Measurements from ENCODE around the gene CARMIL3.

- TF ChIP-seq CTCF (conservative IDR thresholded peaks at IDR 0.05; ENCODE audit: low read length) (no peak), EZH2phosphoT487 (IDR thresholded peaks at IDR 0.05; ENCODE audit: borderline replicate concordance) (no peak)
Observed at GRCh38 chr14:24066496-24067132, 14.8 kb downstream of the CARMIL3 start.
